Lung (tissue), 12 donors: ENCODE measurements around the gene NME5. TPM values are rescaled to one million over a fixed set of nuclear protein-coding genes. Genes with fewer than 3 reads are reported as not detected.
A peak's percentile ranks its signal among the peaks of the same experiment; 100 is the strongest.

Experiments used
- ATAC-seq: fragments of 200-7000 bp; cut with Tn5 transposase; one replicate; pipeline ENCODE4 v1.9.1; 2020; ENCODE audit warnings: moderate number of reproducible peaks; ENCODE audit not compliant: insufficient read depth, low FRiP score
- DNase-seq, 3 donors: peaks; one replicate each; pipeline ENCODE4 v3.0.0-alpha.2; 2013 to 2017
- H3K27ac ChIP-seq, 2 donors: one replicate each; pipeline ENCODE4 v1.5.1; 2013; ENCODE audit warnings: mild to moderate bottlenecking in 2 of 2, moderate library complexity in 2 of 2, control low read depth in 1 of 2, inconsistent platforms in 1 of 2, low read depth in 1 of 2, low read length in 1 of 2
- H3K27me3 ChIP-seq, 3 donors: one replicate each; pipeline ENCODE4 v1.5.1; 2013; ENCODE audit warnings: low read length in 2 of 3; ENCODE audit not compliant: control insufficient read depth in 3 of 3, insufficient read depth in 3 of 3
- H3K36me3 ChIP-seq, 4 donors: one replicate each; pipeline ENCODE4 v1.5.1; 2013; ENCODE audit warnings: low read length in 4 of 4, mild to moderate bottlenecking in 1 of 4, moderate library complexity in 1 of 4; ENCODE audit not compliant: control insufficient read depth in 4 of 4, insufficient read depth in 4 of 4
- H3K4me1 ChIP-seq, 5 donors: one replicate each; pipeline ENCODE4 v1.5.1; 2013; ENCODE audit warnings: low read length in 5 of 5, mild to moderate bottlenecking in 2 of 5, moderate library complexity in 1 of 5; ENCODE audit not compliant: control insufficient read depth in 5 of 5, insufficient read depth in 5 of 5
- H3K4me3 ChIP-seq: one replicate; pipeline ENCODE4 v1.5.1; 2013; ENCODE audit warnings: mild to moderate bottlenecking, control low read depth, moderate library complexity
- H3K9ac ChIP-seq, 2 donors: one replicate each; pipeline ENCODE4 v1.5.1; 2013; ENCODE audit warnings: low read length in 2 of 2, control low read depth in 1 of 2; ENCODE audit not compliant: insufficient read depth in 1 of 2
- H3K9me3 ChIP-seq, 4 donors: one replicate each; pipeline ENCODE4 v1.5.1; 2013; ENCODE audit warnings: low read length in 3 of 4, mild to moderate bottlenecking in 1 of 4, moderate library complexity in 1 of 4; ENCODE audit not compliant: control insufficient read depth in 4 of 4, insufficient read depth in 3 of 4
- WGBS, 2 donors: extraction: QIAGEN DNeasy Blood & Tissue Kit; methylation state at CpG; one replicate each; pipeline ENCODE4 v1.1.7; 2013; 5-methylcytosine and 5-hydroxymethylcytosine counted together
- polyA plus RNA-seq, 2 donors: library from polyadenylated mRNA; stranded (reverse); fragments of 200-250 nt; gene quantifications; one replicate each; pipeline ENCODE4 v1.2.1, GENCODE V29; 2013
- total RNA-seq, 2 donors: library from RNA; depleted of rRNA in 1 of 2; stranded (reverse); fragments of >200 nt in 1 of 2; gene quantifications; one replicate each; pipeline ENCODE4 v1.2.1, GENCODE V29; 2014 to 2021
- TF ChIP-seq, protein P1 (sequence below): IDR thresholded peaks from 2 replicates; pipeline ENCODE4 v1.5.1; 2012; ENCODE audit warnings: mild to moderate bottlenecking; ENCODE audit errors: control extremely low read depth, extremely low read depth
- donor health status: control.
- donor health status: control.
- donor health status: Bipolar disorder and iron deficiency.
- donor health status: healthy.
- donor health status: DM: yes; HTN: yes; CAD: no.

NME5 gene
- total and polyA plus RNA-seq, 4 donors: 9.6 to 15.8 (median 12.9) TPM

DNA sequence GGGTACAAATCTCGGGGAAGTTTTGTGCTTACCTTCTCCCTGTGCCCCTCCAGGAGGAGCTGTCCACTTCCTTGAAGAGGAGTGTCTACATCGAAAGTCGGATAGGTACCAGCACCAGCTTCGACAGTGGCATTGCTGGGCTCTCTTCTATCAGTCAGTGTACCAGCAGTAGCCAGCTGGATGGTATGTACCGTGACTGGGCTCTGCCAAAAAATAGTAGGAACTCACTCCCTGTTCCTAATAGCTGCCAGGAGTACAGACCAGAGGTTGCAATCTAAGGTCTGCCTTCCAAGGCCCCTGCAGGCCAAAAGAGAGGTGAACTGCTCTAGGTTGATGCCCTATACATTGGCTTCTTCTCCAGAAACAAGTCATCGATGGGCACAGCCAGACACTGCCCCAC, 43.6 kb upstream of the NME5 start:
- H3K36me3 ChIP-seq: peaks cover 11 to 44% (median 29%) of the 10 kb centered on the region in 4 donors
- TF ChIP-seq, protein P1, sequence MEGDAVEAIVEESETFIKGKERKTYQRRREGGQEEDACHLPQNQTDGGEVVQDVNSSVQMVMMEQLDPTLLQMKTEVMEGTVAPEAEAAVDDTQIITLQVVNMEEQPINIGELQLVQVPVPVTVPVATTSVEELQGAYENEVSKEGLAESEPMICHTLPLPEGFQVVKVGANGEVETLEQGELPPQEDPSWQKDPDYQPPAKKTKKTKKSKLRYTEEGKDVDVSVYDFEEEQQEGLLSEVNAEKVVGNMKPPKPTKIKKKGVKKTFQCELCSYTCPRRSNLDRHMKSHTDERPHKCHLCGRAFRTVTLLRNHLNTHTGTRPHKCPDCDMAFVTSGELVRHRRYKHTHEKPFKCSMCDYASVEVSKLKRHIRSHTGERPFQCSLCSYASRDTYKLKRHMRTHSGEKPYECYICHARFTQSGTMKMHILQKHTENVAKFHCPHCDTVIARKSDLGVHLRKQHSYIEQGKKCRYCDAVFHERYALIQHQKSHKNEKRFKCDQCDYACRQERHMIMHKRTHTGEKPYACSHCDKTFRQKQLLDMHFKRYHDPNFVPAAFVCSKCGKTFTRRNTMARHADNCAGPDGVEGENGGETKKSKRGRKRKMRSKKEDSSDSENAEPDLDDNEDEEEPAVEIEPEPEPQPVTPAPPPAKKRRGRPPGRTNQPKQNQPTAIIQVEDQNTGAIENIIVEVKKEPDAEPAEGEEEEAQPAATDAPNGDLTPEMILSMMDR: no peak
- DNase-seq (no peak), ATAC-seq (no peak)
- no peak overlapping the region for H3K4me3 ChIP-seq
- no peak overlapping the region for H3K9ac ChIP-seq
- H3K4me1 ChIP-seq: peaks cover 0 to 17% (median 0%) of the 10 kb centered on the region in 5 donors
- no peak overlapping the region for H3K27ac ChIP-seq
- H3K27me3 ChIP-seq: no peaks in the 10 kb centered on the region
- WGBS, 2 donors: 93 to 95% methylated on average over 6 of the region's 6 CpGs
- H3K9me3 ChIP-seq: no peaks in the 10 kb centered on the region

DNA sequence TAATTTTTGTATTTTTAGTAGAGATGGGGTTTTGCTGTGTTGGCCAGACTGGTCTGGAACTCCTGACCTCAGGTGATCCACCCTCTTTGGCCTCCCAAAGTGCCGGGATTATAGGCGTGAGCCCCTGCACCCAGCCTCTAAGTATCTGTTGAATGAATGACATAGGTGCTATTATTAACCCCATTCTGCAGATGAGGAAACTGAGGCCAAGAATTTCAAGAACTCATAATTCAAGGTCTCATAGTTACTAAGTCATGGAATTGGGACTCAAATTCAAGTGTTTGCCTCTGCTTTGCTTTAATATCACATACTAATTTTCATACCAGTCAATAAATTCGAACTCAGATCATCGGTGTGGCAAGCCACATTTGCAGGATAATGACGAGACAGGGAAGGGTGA, 41.6 kb upstream of the NME5 start:
- H3K27ac ChIP-seq: no peak overlapping the region
- ATAC-seq (no peak), DNase-seq (no peak)
- H3K9ac ChIP-seq: no peak overlapping the region
- peaks cover 0 to 25% (median 3%) of the 10 kb centered on the region in 5 donors for H3K4me1 ChIP-seq
- no peak overlapping the region for H3K4me3 ChIP-seq
- peaks cover 11 to 41% (median 22%) of the 10 kb centered on the region in 4 donors for H3K36me3 ChIP-seq
- H3K9me3 ChIP-seq: no peaks in the 10 kb centered on the region
- TF ChIP-seq, protein P1: no peak
- no peaks in the 10 kb centered on the region for H3K27me3 ChIP-seq
- 94 to 97% methylated on average over 5 of the region's 5 CpGs for WGBS, 2 donors

DNA sequence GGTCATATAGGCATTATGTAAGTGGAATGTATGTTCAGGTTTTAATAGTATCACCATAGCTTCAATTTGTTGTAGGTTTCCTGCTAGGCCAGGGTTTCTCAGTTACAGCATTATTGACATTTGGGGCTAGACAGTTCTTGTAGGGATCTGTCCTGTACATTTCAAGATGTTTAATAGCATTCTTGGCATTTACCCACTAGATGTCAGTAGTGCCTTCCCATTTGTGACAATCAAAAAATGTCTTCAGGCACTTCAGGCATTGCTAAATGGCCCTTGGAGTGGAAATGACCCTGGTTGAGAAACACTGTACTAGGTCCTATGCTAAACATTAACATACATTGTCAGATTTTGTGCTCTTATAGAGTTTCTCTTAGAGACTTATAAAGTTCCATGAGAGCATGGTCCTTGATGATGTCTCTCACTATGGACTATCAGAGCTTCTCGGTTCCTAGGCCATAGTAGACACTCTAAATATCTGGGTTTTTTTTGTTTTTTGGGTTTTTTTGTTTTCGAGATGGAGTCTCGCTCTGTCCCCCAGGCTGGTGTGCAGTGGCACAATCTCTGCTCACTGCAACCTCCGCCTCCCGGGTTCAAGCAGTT, 41.1 kb upstream of the NME5 start:
- Histone ChIP-seq H3K9ac (no peak overlapping the region), H3K36me3 (peaks cover 10 to 43% (median 24%) of the 10 kb centered on the region in 4 donors), H3K4me3 (no peak overlapping the region), H3K27me3 (no peaks in the 10 kb centered on the region), H3K9me3 (no peaks in the 10 kb centered on the region), H3K4me1 (peaks cover 0 to 25% (median 3%) of the 10 kb centered on the region in 5 donors), H3K27ac (no peak overlapping the region)
- DNase-seq (peak in 2 of 3 donors; percentile 79 to 82), ATAC-seq (no peak)
- TF ChIP-seq, protein P1: peak; percentile 7
- WGBS, 2 donors: 72 to 74% methylated on average over 5 of the region's 5 CpGs
